Measurements from ENCODE around the gene EIF3D. TPM values are rescaled to one million over a fixed set of nuclear protein-coding genes. Genes with fewer than 3 reads are reported as not detected.
"Not testable (repeated sequence)": the region's sequence is repeated elsewhere in the genome, so short reads cannot be mapped to it uniquely, and the experiment has no call there.

The EIF3D gene
- total RNA-seq, 1 donor from 2014 or later: 285 TPM

- H3K9me3 Mint-ChIP-seq: peaks cover 2% of the 10 kb centered on the region
- ATAC-seq (ENCODE audit: low read depth) (no peak), DNase-seq (no peak)
- no peak for TF ChIP-seq CTCF (IDR thresholded peaks at IDR 0.05)
- ChIA-PET POLR2A (interaction anchor here (0.6 to 1.8 kb wide), 2 partner anchors 16 to 381 kb away, joined by 3 to 10 read pairs; partner anchors contain the start of gene FOXRED2), CTCF (interaction anchor here (0.8 to 1.3 kb wide), 3 partner anchors 10 to 222 kb away, joined by 3 to 4 read pairs (median 3); no protein-coding TSS in a partner anchor)
- intact Hi-C loops (cut with micrococcal nuclease): no loop called here
- H3K4me3 Mint-ChIP-seq: no peak overlapping the region
- no peak overlapping the region for H3K27ac Mint-ChIP-seq
- H3K4me1 Mint-ChIP-seq: peaks cover 18% of the 10 kb centered on the region
- H3K27me3 Mint-ChIP-seq: no peaks in the 10 kb centered on the region
- H3K36me3 Mint-ChIP-seq (ENCODE audit: low read depth): peaks cover 95% of the 10 kb centered on the region
Observed at GRCh38 chr22:36522662-36523061, 6.3 kb downstream of the EIF3D start.

GRCh38 chr22:36520423-36520822, 8.5 kb downstream of the EIF3D start:
- H3K4me3 Mint-ChIP-seq: no peak overlapping the region
- intact Hi-C loops (cut with micrococcal nuclease): no loop called here
- CTCF ChIA-PET: interaction anchor here (0.9 kb wide), 1 partner anchor 9 kb away, joined by 4 read pairs; no protein-coding TSS in a partner anchor

DNA sequence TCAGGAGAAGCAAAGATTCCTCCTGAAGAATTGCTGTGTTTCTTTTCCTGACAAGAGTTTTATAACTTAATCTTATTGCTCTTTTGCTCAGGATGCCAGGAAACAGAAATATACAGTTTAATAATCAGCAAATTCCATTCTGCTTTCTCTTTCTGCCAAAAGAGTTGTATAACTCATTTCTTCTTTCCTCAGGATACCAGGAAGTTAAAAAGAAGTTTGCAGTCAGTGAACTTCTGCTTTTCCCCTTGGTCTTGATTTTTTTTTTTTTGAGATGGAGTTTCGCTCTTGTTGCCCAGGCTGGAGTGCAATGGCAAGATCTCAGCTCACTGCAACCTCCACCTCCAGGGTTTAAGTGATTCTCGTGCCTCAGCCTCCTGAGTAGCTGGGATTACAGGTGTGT, 9.1 kb downstream of the EIF3D start:
- H3K36me3 Mint-ChIP-seq (ENCODE audit: low read depth): peaks cover 98% of the 10 kb centered on the region
- H3K27me3 Mint-ChIP-seq; ATAC-seq (ENCODE audit: low read depth); DNase-seq; intact Hi-C loops (cut with micrococcal nuclease); H3K4me1 Mint-ChIP-seq; H3K27ac Mint-ChIP-seq; H3K4me3 Mint-ChIP-seq; H3K9me3 Mint-ChIP-seq: not testable (repeated sequence)
- ChIA-PET CTCF (interaction anchor here (0.9 kb wide), 1 partner anchor 9 kb away, joined by 4 read pairs; no protein-coding TSS in a partner anchor), POLR2A (interaction anchor here (1.3 kb wide), 1 partner anchor 9 kb away, joined by 5 read pairs; the partner anchor contains the start of gene EIF3D)

More at GRCh38 chr22:36520423-36520822, 8.5 kb downstream of the EIF3D start:
- Mint-ChIP-seq H3K9me3 (peaks cover 2% of the 10 kb centered on the region), H3K36me3 (ENCODE audit: low read depth) (peaks cover 99% of the 10 kb centered on the region), H3K4me1 (peaks cover 7% of the 10 kb centered on the region), H3K27ac (no peak overlapping the region), H3K27me3 (no peaks in the 10 kb centered on the region)
- POLR2A ChIA-PET: interaction anchor here (0.6 to 1.6 kb wide), 3 partner anchors 9 to 279 kb away, joined by 4 to 5 read pairs (median 5); partner anchors contain the start of gene EIF3D
- DNase-seq: no peak
- no peak for ATAC-seq (ENCODE audit: low read depth)
- no peak for TF ChIP-seq CTCF (IDR thresholded peaks at IDR 0.05)

DNA sequence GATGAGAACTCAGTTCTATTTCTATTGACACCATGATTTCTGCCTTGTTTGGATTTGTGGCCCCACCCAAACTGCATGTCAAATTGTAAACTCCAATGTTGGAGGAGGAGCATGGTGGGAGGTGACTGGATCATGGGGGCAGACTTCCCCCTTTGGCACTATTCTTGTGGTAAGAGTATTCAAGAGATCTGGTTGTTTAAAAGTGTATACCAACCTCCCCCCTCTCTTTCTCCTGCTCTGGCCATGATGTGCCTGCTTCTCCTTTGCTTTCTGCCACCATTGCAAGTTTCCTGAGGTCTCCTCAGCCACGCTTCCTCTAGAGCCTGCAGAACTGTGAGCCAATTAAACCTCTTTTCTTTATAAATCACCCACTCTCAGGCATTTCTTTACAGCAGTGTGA, 14.2 kb downstream of the EIF3D start:
- peaks cover 95% of the 10 kb centered on the region for H3K36me3 Mint-ChIP-seq (ENCODE audit: low read depth)
- intact Hi-C loops (cut with micrococcal nuclease): no loop called here

GRCh38 chr22:36512991-36513390, 16.0 kb downstream of the EIF3D start:
- ATAC-seq (ENCODE audit: low read depth) (no peak), DNase-seq (no peak)
- no peaks in the 10 kb centered on the region for H3K9me3 Mint-ChIP-seq
- peaks cover 10% of the 10 kb centered on the region for H3K4me1 Mint-ChIP-seq
- H3K4me3 Mint-ChIP-seq: no peak overlapping the region
- no peaks in the 10 kb centered on the region for H3K27me3 Mint-ChIP-seq
- no peak for TF ChIP-seq CTCF (IDR thresholded peaks at IDR 0.05)
- peaks cover 80% of the 10 kb centered on the region for H3K36me3 Mint-ChIP-seq (ENCODE audit: low read depth)
- intact Hi-C loops (cut with micrococcal nuclease): no loop called here
- no peak overlapping the region for H3K27ac Mint-ChIP-seq
- POLR2A ChIA-PET: interaction anchor here (0.6 to 3.4 kb wide), 3 partner anchors 16 to 20 kb away, joined by 3 to 21 read pairs (median 3); partner anchors contain the start of gene EIF3D
- CTCF ChIA-PET: interaction anchor here (1.0 kb wide), 1 partner anchor 10 kb away, joined by 3 read pairs; no protein-coding TSS in a partner anchor

More for the DNA sequence above, 14.2 kb downstream of the EIF3D start:
- TF ChIP-seq CTCF (IDR thresholded peaks at IDR 0.05): no peak
- CTCF ChIA-PET: no interaction called here
- no peaks in the 10 kb centered on the region for H3K9me3 Mint-ChIP-seq
- POLR2A ChIA-PET: no interaction called here
- no peaks in the 10 kb centered on the region for H3K27me3 Mint-ChIP-seq
- H3K4me3 Mint-ChIP-seq: no peak overlapping the region
- ATAC-seq (ENCODE audit: low read depth) (no peak), DNase-seq (no peak)
- H3K4me1 Mint-ChIP-seq: peaks cover 7% of the 10 kb centered on the region
- H3K27ac Mint-ChIP-seq: peak overlapping the region; percentile 9
